Breast epithelium (tissue), 3 donors: ENCODE results near the gene M1AP.

ENCODE experiments used
- CTCF ChIP-seq, 3 donors: fragments of 450-650 bp; IDR thresholded peaks; one replicate each; pipeline ENCODE4 v1.5.1; 2016 to 2017; ENCODE audit warnings: antibody characterized with exemption in 3 of 3, mild to moderate bottlenecking in 3 of 3, moderate library complexity in 3 of 3
- POLR2AphosphoS5 ChIP-seq, 3 donors: sonication (generic); formaldehyde crosslinking; IDR thresholded peaks; one replicate each; pipeline ENCODE4 v1.6.1; 2017; ENCODE audit warnings: antibody characterized with exemption in 3 of 3

GRCh38 chr2:74558284-74559230, 89.6 kb downstream of the M1AP start:
- TF ChIP-seq CTCF (IDR thresholded peaks at IDR 0.05) (no peak), POLR2AphosphoS5 (IDR thresholded peaks at IDR 0.05) (no peak)
